NCI-H2029 (cell line): ENCODE data around the gene NOMO2.
A peak's percentile ranks its signal among the peaks of the same experiment; 100 is the strongest.
"Not testable (repeated sequence)": the region's sequence is repeated elsewhere in the genome, so short reads cannot be mapped to it uniquely, and the experiment has no call there.

Experiments used
- DNase-seq: peaks from one replicate; lab custom pipeline; 2025; lab: John Stamatoyannopoulos, UW

The NOMO2 gene, protein sequence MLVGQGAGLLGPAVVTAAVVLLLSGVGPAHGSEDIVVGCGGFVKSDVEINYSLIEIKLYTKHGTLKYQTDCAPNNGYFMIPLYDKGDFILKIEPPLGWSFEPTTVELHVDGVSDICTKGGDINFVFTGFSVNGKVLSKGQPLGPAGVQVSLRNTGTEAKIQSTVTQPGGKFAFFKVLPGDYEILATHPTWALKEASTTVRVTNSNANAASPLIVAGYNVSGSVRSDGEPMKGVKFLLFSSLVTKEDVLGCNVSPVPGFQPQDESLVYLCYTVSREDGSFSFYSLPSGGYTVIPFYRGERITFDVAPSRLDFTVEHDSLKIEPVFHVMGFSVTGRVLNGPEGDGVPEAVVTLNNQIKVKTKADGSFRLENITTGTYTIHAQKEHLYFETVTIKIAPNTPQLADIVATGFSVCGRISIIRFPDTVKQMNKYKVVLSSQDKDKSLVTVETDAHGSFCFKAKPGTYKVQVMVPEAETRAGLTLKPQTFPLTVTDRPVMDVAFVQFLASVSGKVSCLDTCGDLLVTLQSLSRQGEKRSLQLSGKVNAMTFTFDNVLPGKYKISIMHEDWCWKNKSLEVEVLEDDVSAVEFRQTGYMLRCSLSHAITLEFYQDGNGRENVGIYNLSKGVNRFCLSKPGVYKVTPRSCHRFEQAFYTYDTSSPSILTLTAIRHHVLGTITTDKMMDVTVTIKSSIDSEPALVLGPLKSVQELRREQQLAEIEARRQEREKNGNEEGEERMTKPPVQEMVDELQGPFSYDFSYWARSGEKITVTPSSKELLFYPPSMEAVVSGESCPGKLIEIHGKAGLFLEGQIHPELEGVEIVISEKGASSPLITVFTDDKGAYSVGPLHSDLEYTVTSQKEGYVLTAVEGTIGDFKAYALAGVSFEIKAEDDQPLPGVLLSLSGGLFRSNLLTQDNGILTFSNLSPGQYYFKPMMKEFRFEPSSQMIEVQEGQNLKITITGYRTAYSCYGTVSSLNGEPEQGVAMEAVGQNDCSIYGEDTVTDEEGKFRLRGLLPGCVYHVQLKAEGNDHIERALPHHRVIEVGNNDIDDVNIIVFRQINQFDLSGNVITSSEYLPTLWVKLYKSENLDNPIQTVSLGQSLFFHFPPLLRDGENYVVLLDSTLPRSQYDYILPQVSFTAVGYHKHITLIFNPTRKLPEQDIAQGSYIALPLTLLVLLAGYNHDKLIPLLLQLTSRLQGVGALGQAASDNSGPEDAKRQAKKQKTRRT

GRCh38 chr16:18561727-18562314, at the start of gene NOMO2:
Gene NOMO2, minus strand, starts transcription at chr16:18562097. Its CDS starts 57 bp downstream, at chr16:18562040.
- DNase-seq: not testable (repeated sequence)

DNA sequence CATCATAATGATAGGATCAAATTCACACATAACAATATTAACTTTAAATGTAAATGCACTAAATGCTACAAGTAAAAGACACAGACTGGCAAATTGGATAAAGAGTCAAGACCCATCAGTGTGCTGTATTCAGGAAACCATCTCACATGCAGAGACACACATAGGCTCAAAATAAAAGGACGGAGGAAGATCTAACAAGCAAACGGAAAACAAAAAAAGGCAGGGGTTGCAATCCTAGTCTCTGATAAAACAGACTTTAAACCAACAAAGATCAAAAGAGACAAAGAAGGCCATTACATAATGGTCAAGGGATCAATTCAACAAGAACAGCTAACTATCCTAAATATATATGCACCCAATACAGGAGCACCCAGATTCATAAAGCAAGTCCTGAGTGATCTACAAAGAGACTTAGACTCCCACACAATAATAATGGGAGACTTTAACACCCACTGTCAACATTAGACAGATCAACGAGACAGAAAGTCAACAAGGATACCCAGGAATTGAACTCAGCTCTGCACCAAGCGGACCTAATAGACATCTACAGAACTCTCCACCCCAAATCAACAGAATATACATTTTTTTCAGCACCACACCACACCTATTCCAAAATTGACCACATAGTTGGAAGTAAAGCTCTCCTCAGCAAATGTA, 48.4 kb upstream of the NOMO2 start:
- DNase-seq: not testable (repeated sequence)

DNA sequence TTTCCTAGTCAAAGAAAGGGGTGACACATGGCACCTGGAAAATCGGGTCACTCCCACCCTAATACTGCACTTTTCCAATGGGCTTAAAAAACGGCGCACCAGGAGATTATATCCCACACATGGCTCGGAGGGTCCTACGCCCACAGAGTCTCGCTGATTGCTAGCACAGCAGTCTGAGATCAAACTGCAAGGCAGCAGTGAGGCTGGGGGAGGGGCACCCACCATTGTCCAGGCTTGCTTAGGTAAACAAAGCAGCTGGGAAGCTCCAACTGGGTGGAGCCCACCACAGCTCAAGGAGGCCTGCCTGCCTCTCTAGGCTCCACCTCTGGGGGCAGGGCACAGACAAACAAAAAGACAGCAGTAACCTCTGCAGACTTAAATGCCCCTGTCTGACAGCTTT, 46.4 kb upstream of the NOMO2 start:
- not testable (repeated sequence) for DNase-seq

DNA sequence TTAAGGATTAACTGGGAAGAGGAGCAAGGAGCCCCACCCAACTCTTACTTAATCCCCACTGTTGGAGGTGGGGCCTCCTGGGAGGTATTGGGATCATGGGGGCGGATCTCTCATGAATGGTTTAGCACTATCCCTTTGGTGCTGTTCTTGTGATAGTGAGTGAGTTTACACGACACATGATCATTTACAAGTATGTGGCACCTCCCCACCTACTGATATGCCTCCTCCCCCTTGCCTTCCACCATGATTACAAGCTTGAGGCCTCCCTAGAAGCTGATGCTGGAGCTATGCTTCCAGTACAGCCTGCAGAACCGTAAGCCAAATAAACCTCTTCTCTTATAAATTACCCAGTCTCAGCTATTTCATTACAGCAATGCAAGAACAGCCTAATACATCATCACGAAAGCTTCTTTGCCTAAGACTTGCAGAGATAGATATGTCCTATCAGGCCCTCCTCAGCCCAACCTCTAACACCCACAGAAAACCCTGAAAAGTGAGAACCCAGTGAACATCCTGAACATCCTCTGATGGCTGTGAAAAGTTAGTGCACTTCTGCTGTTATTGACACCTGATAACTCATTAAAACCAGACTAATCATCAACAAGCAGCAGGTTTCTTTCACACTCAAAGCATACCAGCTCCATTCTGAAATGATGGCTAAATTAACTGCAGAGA, 41.8 kb upstream of the NOMO2 start:
- not testable (repeated sequence) for DNase-seq

GRCh38 chr16:18598582-18598981, 36.7 kb upstream of the NOMO2 start:
- DNase-seq: not testable (repeated sequence)

DNA sequence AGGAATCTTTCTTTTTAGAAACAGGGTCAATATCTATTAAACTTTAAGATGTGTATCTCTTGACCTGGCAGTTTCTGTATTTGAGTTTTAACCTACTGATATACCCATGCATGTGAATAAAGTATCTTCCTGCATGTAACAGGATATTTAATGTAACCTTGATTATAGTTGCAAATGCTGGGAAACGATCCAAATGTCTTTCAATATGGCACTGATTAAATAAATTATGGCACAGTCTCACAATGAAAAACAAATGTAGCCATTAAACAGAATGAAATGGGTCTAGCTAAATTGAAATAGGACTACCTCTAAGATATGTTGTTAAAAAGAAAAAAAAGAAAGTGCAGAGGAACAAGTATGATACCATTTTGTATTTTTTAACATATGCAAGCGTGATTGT, 35.8 kb upstream of the NOMO2 start:
- not testable (repeated sequence) for DNase-seq

DNA sequence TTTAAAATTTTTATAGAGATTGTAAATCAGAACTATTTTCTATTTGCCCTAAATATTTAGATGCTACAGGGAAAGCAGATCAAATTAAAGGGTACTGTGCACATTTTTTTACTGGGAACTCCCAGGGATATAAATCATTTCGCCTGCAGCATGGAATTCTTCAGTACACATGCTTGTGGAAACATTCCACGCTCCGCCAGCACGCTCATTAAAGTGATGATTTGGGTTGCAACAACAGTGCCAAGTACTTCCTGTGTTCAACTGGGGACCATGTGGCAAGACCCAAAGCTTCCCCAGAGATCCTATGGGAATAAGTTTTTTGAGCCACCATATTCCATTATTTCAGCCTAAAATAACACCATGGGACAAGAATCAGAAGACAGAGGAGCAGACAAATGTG, 35.4 kb upstream of the NOMO2 start:
- DNase-seq: not testable (repeated sequence)

DNA sequence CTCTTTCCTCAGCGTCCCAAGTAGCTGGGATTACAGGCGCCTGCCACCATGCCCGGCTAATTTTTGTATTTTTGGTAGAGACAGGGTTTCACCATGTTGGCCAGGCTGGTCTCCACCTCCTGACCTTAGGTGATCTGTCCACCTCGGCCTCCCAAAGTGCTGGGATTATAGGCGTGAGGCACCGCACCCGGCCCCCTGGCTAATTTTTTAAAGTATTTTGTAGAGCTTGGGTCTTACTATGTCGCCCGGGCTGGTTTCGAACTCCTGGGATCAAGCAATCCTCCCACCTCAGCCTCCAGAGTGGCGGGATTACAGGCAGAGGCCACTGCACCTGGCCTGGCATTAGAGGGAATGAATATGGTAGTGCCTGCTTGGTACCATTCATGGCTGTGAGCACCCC, 33.9 kb upstream of the NOMO2 start:
- DNase-seq: not testable (repeated sequence)

GRCh38 chr16:18594880-18595279, 33.0 kb upstream of the NOMO2 start:
- DNase-seq: not testable (repeated sequence)

- not testable (repeated sequence) for DNase-seq
Measured at GRCh38 chr16:18593904-18594303, 32.0 kb upstream of the NOMO2 start.

DNA sequence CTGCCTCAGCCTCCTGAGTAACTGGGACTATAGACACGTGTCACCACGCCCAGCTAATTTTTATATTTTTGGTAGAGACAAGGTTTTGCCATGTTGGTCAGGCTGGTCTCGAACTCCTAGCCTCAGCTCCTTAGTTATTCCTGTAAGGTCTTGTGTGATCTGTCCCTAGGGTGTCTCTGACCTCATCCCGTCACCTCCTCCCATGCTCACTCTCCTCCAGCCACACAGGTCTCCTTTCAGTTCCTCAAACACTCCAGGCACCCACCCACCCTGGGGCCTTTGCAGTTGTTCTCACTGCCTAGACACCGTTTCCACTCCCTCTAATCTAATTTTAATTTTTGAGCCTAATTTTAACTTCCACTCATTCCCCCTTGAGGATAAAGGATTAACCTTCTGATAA, 31.1 kb upstream of the NOMO2 start:
- not testable (repeated sequence) for DNase-seq

GRCh38 chr16:18591908-18592307, 30.0 kb upstream of the NOMO2 start:
- peak; percentile 20 for DNase-seq

- DNase-seq: not testable (repeated sequence)
Measured at GRCh38 chr16:18591441-18591840, 29.5 kb upstream of the NOMO2 start.

DNA sequence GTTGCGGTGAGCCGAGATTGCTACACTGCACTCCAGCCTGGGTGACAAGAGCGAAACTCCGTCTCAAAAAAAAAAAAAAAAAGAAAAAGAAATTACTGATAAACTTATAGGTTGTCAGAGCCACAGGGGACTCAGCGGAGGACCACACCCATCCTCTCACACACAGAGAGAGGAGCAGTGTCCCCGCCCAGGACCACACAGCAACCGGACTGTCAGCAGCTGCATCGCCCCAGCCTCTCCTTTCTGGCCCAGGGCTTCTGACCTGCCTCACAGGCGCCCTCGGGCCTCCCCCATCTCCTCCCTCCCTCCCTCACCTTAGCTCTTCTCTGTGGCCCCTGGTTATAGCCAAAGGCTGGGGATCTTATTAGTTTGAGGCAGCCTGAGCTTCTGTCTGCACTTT, 27.9 kb upstream of the NOMO2 start:
- DNase-seq: not testable (repeated sequence)

DNA sequence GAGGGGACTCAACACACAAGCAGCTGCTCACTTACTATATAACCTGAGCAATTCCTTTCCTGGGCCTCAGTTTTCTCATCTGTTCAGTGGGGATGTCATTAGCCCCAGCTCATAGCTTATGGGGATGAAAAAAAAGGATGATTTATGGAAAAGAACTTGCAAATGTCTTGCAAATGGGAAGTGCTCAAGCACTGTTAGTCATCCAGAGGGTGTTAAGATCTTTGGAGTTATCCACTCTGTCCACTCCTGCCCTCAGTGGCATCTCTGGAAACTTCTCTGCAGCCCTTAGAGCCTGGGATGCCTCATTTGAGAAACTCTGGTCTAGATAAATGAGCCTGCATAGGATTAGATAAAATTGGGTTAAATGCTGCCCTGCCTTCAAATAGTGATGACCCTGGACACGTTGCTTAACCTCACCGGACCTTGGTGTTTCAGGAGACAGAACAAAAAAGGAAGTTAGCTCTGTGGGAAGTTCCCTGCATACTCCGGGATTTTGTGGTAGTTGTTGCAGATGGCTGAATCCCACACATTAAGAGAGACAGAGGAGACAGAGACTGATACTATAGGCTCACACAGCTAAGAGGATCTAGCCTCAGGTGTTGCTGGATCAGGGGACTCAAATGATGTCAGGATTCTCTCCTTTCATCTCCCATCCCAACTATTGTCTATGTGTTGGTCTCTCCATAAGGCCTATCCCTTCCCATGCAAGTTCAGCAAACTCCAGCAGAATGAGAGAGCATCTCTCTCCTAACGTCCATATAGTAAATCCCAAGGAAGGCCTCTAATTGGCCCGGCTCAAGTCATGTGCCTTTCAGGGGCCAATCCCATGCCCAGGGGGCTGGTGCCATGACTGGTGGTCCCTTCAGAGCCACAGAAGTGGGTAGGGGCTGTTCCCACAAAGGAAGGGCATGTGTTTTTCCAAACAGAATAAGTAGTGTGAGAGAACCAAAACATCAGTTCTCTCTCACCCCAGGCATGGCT, 25.0 kb upstream of the NOMO2 start:
- not testable (repeated sequence) for DNase-seq

DNA sequence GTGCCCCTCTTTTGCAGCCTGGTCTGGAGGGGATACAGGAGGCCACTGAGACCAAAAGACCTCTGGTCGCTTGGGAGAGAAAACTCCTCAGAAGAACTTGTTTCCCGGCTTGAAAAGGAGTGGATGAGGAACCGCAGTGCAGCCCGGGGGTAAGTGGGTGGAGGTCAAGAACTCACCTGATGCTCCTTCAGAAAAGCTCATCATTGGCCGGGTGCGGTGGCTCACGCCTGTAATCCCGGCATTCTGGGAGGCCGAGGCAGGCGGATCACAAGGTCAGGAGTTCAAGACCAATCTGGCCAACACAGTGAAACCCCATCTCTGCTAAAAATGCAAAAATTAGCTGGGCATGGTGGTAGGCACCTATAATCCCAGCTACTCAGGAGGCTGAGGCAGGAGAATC, 23.9 kb upstream of the NOMO2 start:
- not testable (repeated sequence) for DNase-seq

GRCh38 chr16:18582902-18583301, 21.0 kb upstream of the NOMO2 start:
- no peak for DNase-seq

- DNase-seq: peak; percentile 26
Measured at GRCh38 chr16:18580396-18580795, 18.5 kb upstream of the NOMO2 start.

DNA sequence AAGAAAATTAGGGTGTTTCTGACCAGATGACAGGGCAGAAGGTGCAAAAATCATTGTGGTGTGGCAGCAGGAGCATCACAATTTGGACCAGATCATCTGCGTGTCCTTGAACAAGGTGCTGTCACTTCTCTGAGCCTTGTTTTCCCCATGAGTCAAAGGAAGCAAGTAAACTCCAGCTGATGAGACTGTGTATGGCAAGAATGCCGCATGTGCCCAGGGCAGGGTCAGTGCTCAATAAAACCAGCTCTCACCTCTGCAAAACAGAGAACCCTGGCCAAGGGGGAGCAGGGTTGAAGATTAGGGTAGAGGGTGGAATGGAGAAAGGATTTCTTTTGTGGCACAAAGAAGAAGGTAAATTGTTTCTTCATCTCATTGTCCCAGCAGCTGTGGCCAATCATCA, 17.4 kb upstream of the NOMO2 start:
- not testable (repeated sequence) for DNase-seq
